Measurements from ENCODE around the gene FADS6.

Gene FADS6

DNA sequence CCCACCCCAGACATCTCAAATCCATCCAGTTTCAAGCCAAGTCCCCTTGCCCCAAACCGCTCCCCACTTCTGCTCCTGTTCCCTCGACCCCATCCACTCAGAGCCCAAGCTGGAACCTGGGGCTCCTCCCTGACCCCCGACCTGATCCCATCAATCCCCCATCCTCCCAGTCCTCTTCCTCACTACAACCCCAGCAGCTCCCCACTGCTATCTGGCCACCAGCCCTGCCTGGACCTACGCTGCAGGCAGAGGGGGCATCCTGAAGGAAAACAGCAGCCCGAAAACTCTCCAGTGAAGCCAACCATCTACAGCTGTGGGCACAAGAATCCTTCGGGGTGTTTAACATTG, 24.6 kb downstream of the FADS6 start:
- H3K27ac ChIP-seq: no peak overlapping the region
- TF ChIP-seq ZFX (IDR thresholded peaks at IDR 0.05; ENCODE audit: borderline replicate concordance): no peak
- TF ChIP-seq, protein P1, sequence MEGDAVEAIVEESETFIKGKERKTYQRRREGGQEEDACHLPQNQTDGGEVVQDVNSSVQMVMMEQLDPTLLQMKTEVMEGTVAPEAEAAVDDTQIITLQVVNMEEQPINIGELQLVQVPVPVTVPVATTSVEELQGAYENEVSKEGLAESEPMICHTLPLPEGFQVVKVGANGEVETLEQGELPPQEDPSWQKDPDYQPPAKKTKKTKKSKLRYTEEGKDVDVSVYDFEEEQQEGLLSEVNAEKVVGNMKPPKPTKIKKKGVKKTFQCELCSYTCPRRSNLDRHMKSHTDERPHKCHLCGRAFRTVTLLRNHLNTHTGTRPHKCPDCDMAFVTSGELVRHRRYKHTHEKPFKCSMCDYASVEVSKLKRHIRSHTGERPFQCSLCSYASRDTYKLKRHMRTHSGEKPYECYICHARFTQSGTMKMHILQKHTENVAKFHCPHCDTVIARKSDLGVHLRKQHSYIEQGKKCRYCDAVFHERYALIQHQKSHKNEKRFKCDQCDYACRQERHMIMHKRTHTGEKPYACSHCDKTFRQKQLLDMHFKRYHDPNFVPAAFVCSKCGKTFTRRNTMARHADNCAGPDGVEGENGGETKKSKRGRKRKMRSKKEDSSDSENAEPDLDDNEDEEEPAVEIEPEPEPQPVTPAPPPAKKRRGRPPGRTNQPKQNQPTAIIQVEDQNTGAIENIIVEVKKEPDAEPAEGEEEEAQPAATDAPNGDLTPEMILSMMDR (IDR thresholded peaks at IDR 0.05): no peak

DNA sequence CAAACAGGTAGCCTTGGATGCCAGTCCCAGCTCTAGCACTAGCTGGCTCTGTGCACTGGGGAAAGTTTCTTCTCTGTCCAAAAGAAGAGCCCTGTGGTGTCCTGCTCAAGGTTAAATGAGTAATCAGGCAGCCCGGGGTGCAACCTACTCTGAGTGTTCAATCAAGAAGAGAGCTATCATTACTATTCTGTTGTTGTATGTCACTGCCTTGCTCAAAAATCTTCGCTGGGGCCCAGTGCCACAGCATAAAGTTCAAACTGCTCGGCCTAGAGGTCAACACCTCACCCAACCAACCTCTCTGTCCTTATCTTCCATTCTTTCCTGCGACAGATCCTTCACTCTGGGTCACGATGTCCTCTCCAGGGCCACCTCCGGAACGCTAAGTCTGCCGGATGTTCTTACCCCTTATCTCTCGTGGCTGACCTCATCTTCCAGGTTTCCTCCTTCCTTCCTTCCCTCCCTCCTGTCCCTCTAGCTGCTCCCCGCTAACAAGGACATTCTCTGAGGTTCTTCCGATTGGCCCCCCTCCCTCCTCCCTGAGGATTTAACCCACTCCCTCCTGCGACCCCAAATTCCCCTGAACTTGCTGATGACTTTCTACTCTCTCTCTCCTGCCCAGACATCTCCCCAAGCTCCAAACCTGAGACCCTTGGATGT, 25.1 kb downstream of the FADS6 start:
- no peak overlapping the region for H3K27ac ChIP-seq
- TF ChIP-seq, protein P1 (IDR thresholded peaks at IDR 0.05): no peak
- no peak for TF ChIP-seq ZFX (IDR thresholded peaks at IDR 0.05; ENCODE audit: borderline replicate concordance)

DNA sequence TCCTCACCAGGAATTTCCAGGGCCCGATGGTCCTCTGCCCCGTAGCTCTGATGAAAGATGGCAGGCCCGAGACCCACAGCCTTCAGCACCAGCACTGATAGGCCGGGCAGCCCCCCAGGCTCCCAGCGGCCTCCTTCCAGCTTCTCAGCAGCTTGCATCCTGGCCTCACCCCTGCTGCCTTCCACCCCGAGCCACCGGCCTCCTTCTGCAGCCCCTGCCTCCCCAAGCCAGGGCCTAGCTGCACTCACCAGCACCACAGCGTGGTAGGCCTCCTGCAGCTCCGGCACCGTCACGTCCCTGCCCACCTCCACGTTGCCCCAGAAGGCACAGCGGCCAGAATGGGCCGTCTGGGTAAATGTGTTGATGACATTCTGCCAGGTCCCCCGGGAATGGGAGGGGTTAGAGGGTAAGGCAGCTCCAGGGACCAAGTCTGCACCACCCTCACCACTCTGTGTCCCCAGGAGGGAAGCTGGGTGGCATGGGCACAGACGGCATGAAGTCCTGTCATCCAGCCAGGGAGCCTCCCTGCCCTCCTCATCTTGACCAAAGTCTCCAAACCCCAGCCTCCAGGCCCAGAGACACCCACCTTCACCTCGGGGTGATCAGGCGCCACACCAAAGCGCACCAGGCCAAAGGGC, 27.1 kb downstream of the FADS6 start:
- no peak overlapping the region for H3K27ac ChIP-seq
- TF ChIP-seq, protein P1 (IDR thresholded peaks at IDR 0.05): no peak
- TF ChIP-seq ZFX (IDR thresholded peaks at IDR 0.05; ENCODE audit: borderline replicate concordance): no peak

DNA sequence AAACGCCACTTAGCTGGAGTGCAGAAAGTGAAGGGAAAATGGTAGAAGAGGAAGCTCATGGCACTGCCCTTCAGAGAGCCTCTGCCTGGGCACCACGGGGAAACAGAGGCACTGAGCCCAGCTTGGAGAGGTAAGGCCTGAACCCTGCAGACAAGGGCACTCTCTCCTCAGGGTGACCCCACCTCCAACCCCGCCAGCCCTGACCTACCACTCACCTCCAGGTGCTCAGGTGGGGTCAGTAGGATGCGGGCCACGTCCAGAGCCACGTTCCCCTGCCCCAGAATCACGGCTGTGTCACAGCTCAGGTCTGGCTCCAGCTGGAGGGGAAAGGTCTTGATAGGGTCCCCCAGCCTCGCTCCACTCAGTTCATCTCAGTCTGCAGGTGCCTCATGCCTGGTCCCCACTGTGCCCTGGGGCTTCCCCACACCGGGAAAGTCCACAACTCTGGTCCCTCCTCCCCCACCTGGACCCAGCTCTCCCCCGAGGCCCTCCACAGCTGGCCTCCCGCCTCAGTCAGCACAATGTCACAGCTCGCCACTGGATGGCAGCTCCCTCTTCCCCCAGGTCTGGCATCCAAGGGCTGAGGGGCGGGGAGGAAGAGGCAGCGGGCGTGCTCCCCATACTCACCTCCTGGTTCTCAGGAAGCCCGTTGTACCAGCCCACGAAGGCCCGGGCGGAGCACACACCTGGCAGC, 27.8 kb downstream of the FADS6 start:
- TF ChIP-seq, protein P1 (IDR thresholded peaks at IDR 0.05): no peak
- TF ChIP-seq ZFX (IDR thresholded peaks at IDR 0.05; ENCODE audit: borderline replicate concordance): no peak
- H3K27ac ChIP-seq: no peak overlapping the region

DNA sequence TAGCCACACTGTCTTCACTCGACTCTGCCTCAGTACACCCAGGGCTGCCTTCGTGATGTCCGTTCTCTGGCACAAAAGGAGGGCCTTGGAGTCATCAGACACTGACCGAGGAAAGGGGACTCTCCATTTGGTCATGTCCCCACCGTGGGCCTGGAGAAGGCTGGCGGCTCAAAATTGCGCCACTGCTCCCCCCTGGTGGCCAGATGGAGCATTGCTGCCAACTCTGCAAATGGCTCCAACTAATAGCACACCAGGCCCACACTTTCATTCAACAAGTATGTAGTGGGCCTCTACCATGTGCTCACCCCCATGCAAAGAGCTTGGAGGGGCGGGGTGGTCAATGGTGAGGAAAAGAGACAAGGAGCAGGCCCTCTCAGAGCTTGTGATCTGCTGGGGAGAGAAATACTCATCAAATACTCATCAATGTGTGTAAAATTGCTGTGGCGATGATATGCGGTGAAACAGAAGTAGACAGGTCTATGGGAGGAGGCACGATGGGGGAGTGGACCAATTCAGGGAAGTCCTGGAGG, 28.5 kb downstream of the FADS6 start:
- TF ChIP-seq, protein P1 (IDR thresholded peaks at IDR 0.05): peak; percentile 94
- TF ChIP-seq ZFX (IDR thresholded peaks at IDR 0.05; ENCODE audit: borderline replicate concordance): no peak
- H3K27ac ChIP-seq: no peak overlapping the region

DNA sequence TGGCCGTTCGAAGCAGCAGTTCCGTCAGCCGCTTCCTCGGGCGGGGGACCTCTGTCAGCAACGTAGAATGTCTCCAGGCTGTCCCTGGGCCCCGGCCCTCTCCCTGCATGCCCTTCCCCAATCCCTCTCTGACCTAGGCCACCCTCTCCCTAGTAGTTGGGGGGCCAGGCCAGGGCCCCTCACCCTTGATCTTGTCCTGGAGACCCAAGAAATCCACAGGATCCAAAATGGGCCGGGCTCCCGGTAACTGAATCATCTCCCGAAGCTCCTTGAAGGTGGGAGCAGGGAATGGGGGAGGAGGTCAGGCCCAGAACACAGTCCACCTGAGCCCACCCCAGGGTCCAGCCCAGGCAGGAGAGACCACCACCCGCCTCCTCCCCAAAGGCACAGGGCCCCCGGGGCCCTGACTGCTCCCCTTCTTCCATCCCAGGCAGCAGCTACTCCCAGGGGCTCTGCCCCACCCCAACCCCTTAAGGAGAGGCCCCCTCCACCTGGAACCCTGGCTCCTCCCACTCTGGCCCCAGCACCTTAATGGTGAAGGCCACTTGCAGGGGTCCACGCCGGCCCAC, 29.1 kb downstream of the FADS6 start:
- no peak overlapping the region for H3K27ac ChIP-seq
- no peak for TF ChIP-seq ZFX (IDR thresholded peaks at IDR 0.05; ENCODE audit: borderline replicate concordance)
- TF ChIP-seq, protein P1 (IDR thresholded peaks at IDR 0.05): no peak
